ENCODE results near the gene GORASP2.

Gene GORASP2

DNA sequence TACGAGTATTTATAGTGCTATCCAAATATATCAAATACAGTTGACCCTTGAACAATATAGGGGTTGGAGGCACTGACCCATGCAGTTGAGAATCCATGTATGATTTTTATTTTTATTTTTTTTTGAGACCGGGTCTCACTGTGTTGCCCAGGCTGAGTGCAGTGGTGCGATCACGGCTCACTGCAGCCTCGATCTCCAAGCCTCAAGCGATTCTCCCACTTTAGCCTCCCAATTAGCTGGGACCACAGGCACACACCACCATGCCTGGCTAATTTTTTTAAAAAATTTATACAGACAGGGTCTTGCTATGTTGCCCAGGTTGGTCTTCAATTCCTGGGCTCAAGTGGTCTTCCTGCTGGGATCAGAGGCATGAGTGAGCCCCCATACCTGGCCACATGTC, 70.6 kb downstream of the GORASP2 start:
- no peak for DNase-seq

DNA sequence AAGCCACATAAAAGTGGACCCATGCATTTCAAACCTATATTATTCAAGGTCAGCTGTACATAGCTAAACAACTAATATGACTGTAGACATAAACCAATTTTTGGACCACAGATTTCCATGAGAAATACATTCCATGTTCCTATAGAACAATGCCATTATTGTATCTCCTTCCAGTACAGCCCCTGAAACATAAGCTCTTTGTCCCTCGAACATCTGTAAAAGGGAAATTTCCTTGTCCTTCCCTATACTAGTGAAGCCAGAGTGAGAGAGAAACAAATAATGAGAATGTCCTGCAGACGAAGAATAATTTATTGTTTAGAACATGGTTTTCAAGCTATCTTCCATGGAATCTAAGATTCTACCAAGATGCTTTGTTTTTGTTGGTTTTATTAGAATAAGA, 75.3 kb downstream of the GORASP2 start:
- DNase-seq = no peak

DNA sequence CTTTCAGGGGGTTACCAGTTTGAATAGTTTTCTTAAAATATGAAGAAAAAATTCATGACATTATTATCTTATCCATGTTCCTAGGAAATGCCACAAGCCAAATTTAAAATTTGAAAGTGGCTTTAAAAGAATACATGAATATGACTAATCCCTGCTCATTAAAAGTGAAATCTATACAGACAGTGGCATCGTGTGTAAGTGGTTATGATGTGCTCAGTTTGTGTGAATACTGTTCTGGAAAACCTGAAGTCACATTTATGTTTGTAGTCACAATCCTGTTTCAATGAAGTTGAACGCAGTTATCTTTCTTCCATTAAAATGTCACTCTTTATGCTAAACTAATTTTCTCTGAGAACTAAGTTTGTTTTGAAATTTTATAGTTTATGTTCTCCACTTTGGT, 75.8 kb downstream of the GORASP2 start:
- no peak for DNase-seq

DNA sequence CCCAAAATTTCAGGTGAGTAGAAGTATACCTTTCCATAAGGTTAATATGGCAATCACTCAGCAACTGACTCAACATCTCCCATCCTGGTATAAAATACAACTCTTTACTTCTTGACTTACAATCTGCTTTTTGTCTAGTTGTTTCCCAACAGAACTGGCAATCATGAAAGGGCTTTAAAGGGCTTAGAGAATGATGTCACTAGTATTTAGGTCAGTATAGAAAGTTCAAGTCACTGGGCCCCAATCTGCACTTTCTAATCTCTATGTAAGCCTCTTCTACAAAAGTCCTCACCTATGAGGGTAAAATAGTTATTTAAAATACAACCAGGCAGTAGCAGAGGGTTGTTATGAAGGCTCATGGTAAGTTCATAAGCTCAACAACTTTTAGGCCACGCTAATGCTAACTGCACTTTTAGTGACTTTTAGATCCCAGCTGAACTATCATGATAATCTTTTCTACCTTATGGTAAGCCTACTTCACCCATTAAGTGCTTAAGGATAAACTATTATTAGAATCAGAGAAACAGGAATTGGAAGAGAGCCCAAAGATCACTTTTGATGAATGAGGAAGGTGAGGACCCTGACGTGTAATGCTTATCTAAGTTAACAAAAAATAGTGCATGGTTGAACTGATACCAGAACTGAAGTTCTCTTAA, 79.6 kb downstream of the GORASP2 start:
- no peak for DNase-seq

DNA sequence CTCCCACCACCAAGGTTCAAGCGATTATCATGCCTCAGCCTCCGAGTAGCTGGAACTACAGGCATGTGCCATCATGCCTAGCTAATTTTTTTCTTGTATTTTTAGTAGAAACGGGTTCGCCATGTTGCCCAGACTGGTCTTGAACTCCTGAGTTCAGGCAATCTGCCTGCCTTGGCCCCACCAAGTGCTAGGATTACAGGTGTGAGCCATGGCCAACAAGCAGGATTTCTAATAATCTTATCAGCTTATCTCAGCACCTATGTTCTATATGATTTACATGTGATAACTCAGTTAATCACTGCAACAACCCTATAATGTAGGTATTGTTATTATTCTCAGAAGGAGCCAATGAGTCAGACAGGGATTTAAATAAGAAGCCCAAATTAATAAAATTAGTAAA, 80.3 kb downstream of the GORASP2 start:
- no peak for DNase-seq

DNA sequence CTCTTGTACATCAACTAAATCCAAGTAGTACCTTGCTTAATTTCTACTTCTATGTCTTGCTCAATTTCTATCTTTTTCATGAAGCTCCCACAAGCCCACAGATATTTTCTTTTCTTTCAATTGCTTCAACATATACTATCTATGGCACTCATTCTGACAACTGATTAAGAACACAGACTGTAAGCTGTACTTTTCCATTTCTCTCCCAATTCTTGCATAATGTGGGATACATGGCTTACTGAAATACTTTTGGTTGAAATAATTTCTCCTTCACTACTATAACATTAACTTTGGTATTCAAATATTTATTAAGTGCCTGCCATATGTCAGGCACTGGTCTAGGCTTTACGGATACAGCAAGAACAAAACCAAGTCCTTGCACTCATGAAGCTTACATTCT, 84.8 kb downstream of the GORASP2 start:
- DNase-seq = no peak

DNA sequence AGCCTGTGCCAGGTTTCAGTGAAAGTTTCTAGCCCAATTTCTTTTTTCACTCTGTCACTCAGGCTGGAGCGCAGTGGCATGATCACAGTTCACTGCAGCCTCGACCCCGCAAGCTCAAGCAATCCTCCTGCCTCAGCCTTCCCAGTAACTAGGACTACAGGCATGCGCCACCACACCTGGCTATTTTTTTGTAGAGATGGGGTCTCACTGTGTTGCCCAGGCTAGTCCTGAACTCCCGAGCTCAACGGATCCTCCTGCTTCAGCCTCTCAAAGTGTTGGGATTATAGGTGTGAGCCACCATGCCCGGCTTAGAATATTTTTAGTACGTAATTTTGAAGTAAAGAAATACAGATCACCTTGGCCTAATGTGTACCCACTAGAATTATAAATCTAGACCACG, 87.1 kb downstream of the GORASP2 start:
- no peak for DNase-seq
